ES-I3 (cell line): Measurements from ENCODE around the gene AK5.

Experiments used
- H3K36me3 ChIP-seq: 2 replicates; pipeline ENCODE4 v1.6.1; 2013; ENCODE audit warnings: mild to moderate bottlenecking, low read length, control low read depth, moderate library complexity; ENCODE audit not compliant: insufficient read depth
- H3K4me1 ChIP-seq: 2 replicates; pipeline ENCODE4 v1.6.1; 2013; ENCODE audit warnings: mild to moderate bottlenecking, control low read depth, low read length; ENCODE audit not compliant: insufficient read depth
- H3K9ac ChIP-seq: 2 replicates; pipeline ENCODE4 v1.6.1; 2013; ENCODE audit warnings: low read depth, mild to moderate bottlenecking, low read length, moderate library complexity
- H3K9me3 ChIP-seq: 2 replicates; pipeline ENCODE4 v1.6.1; 2013; ENCODE audit warnings: mild to moderate bottlenecking, low read length, moderate library complexity; ENCODE audit not compliant: control insufficient read depth, insufficient read depth

Gene AK5

DNA sequence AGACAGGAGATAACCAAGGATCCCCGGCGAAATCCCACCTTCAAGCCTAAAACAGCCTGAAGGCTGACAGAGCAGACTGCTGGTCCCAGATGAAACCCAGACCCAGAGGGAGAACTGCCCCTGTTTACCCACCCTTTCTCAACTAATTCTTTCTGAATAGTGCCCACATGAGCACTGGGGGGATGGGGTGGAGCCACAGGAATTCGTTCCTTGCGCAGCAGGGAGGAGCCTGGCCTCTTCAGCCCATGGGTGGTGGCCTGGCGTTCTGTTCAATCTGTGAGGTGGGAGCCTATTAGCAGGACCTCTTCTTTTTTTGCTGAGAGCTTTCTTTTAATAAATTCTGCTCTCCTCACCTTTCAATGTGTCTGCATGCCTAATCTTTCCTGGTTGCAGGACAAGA lies 6.6 kb upstream of the AK5 start:
- H3K4me1 ChIP-seq: no peaks in the 10 kb centered on the region
- no peak overlapping the region for H3K9ac ChIP-seq
- H3K9me3 ChIP-seq: no peaks in the 10 kb centered on the region
- no peaks in the 10 kb centered on the region for H3K36me3 ChIP-seq

DNA sequence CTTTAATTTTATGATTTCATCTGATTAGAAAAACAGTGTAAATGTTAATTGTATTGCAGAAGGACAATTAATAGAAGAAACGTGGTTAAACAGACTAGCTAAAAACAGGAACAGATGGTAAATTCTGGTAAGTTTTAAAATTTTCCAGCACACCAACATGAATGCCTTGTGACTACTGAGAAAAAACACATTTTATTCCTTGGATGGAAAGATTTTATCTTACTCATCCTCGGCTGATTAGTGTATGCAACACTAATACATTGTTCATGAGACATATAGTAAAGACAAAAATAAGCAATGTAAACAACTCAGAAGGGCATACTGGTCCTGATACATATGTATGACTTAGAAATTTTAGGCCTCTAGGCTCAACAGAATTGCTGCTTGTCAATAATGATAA lies 4.9 kb upstream of the AK5 start:
- 0 out of 2 replicates have a peak, but pooled peaks cover 4% of the 10 kb centered on the region for H3K4me1 ChIP-seq
- no peak overlapping the region for H3K9ac ChIP-seq
- H3K9me3 ChIP-seq: no peaks in the 10 kb centered on the region
- H3K36me3 ChIP-seq: no peaks in the 10 kb centered on the region

DNA sequence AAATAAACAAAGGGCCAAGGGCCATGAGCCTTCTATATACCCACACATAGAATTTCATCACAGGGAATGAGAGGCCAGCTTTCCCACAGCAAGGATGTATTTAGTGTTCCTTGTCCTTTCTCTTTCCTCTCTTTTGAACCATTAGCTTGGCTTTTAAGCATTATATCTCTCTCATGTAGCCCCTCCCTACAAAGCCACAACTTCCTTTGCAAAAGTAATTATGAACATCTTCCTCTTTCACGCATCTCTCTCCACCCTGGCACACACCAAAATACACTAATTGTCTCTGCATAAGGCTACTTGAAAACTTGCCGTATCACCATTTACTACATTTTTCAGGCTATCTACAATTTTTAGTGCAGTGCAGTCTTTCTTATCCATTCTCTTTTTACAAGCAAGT lies 1.9 kb upstream of the AK5 start:
- H3K4me1 ChIP-seq: peaks cover 11% of the 10 kb centered on the region; the same call in 1 of the 2 replicates
- H3K9me3 ChIP-seq: no peaks in the 10 kb centered on the region
- H3K9ac ChIP-seq: no peak overlapping the region
- no peaks in the 10 kb centered on the region for H3K36me3 ChIP-seq

DNA sequence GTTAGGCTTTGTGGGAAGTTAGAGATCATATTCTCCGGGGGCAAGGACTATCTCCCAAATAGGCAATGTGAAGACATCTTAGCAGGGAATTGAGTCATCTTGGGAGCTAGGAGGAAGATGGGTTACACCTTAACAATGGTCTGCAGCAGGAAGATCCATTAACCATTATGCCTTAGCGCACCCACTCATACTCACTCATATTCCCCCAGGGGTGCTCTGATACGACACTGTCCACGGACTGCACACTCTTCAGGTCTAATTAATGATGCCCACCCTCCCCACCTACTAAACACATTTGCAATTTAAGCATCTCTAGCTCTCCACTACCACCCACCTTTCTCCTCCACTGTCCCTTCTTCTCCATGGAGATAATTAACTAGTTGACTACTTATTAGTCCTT lies 857 bp upstream of the AK5 start:
- Histone ChIP-seq H3K4me1 (peaks cover 11% of the 10 kb centered on the region; the same call in 1 of the 2 replicates), H3K36me3 (no peaks in the 10 kb centered on the region), H3K9me3 (no peaks in the 10 kb centered on the region), H3K9ac (no peak overlapping the region)

DNA sequence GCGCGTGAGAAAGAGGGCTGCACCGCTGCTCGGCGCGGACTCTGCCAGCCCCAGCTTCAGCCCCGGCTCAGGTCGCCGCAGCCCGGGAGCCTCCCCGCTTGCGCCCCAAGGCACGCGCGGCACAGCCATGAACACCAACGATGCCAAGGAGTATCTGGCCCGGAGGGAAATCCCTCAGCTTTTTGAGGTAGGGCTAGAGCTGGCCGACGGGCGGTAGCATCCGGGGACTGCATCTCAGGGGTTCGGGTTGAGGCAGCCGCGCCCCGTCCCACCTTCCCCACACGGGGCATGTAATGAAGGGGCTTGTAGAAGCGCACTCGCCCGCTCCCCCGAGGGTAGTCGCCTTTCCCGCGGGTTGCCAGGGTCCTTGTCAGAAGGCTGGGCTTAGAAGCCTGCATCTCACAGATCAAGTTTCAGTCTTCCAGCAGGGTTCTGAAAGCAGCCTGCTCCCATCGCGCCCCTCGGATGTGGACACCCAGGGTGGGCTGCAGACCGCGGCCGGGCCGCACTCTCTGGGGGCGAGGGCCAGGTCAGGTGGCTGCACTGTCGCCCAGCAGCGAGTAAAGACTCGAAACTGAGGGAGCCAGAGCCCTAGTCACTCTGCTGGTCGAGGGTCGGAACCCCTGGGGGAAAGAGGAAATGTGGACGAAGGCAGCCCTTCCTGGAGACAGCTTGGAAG lies 507 bp downstream of the AK5 start:
- no peaks in the 10 kb centered on the region for H3K36me3 ChIP-seq
- no peaks in the 10 kb centered on the region for H3K9me3 ChIP-seq
- peak overlapping the region; percentile 58 for H3K9ac ChIP-seq
- peaks cover 11% of the 10 kb centered on the region; the same call in 1 of the 2 replicates for H3K4me1 ChIP-seq

DNA sequence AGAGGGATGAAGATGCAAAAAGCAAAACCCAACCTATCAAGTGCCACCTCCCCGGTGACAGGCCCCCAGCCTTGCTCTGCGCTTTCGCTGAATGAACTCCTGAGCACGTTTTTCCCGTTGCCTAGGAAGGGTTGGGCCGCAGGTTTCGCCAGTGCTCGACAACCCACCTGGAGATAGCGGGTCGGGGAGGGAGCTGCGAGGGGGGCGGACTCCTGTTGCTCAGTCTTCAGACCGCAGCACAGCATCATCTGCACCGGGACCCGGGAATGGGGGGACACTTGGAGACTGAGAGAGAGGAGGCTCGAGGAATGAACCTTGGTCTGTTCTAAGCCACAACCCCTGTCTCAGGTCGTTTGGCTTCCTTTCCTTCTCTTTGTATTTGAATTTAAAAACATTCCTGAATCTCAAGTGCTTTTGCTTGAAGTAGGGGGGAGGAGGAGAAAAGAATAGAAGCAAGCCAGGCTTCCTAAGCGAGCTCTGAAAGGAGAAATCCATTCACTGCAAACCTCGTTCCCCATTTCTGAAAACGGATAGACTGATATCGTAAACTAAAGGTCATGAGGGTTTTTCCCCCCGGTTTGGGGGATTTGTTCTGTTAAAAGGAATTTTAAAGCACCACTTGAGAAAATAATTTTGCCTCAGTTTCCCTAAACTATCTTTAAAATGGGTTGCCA lies 1.2 kb downstream of the AK5 start:
- H3K4me1 ChIP-seq: peaks cover 11% of the 10 kb centered on the region; the same call in 1 of the 2 replicates
- no peaks in the 10 kb centered on the region for H3K36me3 ChIP-seq
- H3K9me3 ChIP-seq: no peaks in the 10 kb centered on the region
- peak overlapping the region; percentile 58 for H3K9ac ChIP-seq

DNA sequence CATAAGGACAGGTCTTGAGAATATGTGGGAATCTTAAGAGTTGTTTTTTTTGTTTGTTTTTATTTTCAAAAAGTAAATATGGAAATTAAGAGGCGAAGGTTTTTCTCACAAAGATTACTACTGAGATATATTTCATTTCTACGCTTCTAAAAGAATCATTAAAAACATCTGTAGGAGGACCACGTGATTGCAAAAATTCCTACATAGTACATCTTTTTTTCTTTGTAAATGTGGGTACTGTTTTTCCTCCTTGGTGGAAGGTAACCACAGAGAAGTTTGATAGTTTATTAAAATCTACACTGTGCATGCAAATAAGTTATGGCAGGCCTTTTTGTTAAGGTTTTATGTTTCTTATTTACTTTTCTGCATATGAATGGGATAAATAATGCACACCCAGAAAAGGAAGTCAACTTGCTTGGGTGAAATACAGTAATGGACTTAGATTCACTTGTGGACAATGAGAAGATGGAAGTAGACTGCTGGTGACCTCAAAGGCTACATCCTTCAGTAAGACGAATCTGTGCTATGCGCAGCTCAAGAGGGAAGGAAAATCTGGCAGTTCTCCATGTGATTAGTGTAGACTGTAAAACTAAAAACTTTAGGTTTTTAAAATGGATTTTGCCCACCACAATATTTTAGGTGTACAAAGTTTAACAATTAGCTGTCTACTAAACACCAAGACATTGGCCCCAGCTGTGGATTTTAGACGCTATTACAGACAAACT lies 2.0 kb downstream of the AK5 start:
- Histone ChIP-seq H3K36me3 (no peaks in the 10 kb centered on the region), H3K9me3 (no peaks in the 10 kb centered on the region), H3K9ac (peak overlapping the region; percentile 58; the same call in 1 of the 2 replicates), H3K4me1 (peaks cover 11% of the 10 kb centered on the region; the same call in 1 of the 2 replicates)

DNA sequence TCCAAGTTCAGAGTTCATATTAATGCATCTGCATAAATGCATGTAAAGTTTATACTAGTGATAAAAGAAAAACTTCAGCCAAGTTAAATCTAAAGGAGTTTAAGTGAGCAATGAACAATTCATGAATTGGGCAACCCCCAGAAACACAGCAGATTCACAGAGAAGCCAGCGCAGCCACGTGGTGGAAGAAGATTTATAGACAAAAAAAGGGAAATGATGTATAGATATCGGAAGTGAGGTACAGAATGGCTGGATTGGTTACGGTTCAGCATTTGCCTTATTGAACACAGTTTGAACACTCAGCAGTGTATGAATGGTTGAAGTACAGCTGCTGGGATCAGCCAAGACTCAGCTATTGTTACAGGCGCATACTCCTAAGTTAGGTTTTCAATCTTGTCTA lies 5.7 kb downstream of the AK5 start:
- H3K9ac ChIP-seq: no peak overlapping the region
- no peaks in the 10 kb centered on the region for H3K9me3 ChIP-seq
- H3K36me3 ChIP-seq: no peaks in the 10 kb centered on the region
- H3K4me1 ChIP-seq: peaks cover 10% of the 10 kb centered on the region; the same call in 1 of the 2 replicates

DNA sequence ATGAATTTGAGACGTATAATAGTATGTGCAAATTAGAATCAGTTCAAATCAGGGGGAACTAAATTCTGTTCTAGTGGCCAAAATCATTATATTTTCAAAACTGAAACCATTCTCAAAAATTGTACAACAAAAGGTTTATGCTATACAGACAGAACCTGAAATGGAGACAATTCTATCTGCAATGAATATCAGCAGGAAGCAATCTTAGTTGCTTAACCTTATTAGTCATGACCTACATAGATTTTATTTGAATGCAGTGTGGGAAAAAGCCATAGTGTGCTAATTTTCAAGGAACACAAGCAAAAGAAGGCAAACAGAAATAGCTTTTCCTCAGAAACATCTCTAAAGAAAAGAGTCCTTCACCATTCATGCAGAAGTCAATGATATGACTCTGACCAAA lies 6.5 kb downstream of the AK5 start:
- H3K9me3 ChIP-seq: no peaks in the 10 kb centered on the region
- H3K9ac ChIP-seq: no peak overlapping the region
- H3K4me1 ChIP-seq: peaks cover 10% of the 10 kb centered on the region; the same call in 1 of the 2 replicates
- no peaks in the 10 kb centered on the region for H3K36me3 ChIP-seq

DNA sequence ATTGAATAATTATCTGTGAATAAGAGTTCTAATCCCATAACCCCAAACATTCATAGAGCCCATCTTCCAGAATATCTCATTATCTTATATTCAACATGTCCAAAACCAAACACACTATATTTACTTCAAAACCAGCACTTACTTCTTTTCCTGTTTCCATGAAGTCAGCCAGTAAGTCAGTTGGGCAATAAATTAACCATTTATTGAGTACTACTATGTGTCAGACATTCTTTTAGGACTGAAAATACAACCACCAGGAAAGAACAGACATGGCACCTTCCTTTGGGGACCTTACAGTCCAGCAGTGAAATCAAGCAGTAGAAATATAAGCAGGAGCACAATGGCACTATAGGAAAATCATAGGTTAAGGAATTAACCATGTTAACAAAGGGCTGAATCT lies 8.8 kb downstream of the AK5 start:
- no peaks in the 10 kb centered on the region for H3K9me3 ChIP-seq
- no peak overlapping the region for H3K9ac ChIP-seq
- 0 out of 2 replicates have a peak, but pooled peaks cover 4% of the 10 kb centered on the region for H3K4me1 ChIP-seq
- no peaks in the 10 kb centered on the region for H3K36me3 ChIP-seq

DNA sequence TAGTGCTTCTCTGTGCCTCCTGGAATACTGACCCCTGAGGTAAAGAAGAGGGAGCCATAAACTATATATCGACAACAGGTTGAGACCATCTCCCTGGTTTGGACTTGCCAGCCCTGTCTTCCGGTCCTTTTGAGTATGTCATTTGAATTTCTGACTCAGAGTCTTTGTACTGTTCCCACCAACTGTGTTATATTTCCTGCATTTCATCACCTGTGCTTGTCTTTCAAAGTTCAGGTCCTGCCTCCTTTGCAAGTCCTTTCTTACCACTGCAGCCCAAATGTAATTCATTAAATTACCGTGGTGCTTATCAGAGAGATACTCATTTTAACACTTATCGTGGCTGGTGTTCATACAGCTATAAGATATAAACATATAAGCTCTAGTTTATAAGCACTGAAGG lies 10.7 kb downstream of the AK5 start:
- 0 out of 2 replicates have a peak, but pooled peaks cover 4% of the 10 kb centered on the region for H3K4me1 ChIP-seq
- no peak overlapping the region for H3K9ac ChIP-seq
- H3K9me3 ChIP-seq: no peaks in the 10 kb centered on the region
- H3K36me3 ChIP-seq: no peaks in the 10 kb centered on the region

DNA sequence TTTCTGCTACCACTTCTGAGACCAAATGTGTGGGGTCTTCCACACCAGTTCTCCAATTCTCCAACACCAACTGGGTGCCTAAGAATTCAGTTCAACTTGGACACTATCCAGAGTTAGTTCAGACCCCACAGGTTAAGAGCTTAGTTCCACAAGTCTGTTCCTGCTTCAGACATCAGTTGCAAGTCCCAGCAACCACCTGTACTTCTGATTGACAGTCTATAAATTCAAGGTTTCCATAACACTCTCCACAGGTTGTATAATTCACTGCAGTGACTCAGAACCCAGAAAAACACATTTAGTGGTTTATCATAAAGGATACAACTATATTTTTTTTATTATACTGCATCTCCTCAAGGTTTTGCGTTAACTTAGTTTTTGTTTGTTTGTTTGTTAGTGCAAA lies 18.7 kb downstream of the AK5 start:
- Histone ChIP-seq H3K36me3 (no peaks in the 10 kb centered on the region), H3K4me1 (no peaks in the 10 kb centered on the region), H3K9me3 (no peaks in the 10 kb centered on the region), H3K9ac (no peak overlapping the region)

DNA sequence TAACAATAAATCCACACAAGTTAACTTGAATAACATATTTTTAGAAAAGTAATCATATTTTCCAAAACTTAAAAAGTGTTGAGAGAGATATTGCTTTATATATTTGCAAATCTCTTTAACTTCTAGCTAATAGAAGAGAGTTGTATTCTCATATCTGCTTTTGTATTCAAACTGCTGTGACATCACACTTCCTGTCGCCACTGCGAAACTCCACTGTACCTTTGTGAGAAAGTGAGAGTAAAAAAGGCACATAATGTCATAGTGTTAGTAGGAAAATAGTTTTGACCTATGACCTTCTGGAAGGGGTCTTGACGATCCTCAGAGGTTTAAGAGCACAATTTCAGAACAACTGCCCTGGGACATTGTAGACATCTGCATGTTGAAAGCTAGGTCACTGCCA lies 21.6 kb downstream of the AK5 start:
- Histone ChIP-seq H3K9ac (no peak overlapping the region), H3K9me3 (no peaks in the 10 kb centered on the region), H3K4me1 (no peaks in the 10 kb centered on the region), H3K36me3 (no peaks in the 10 kb centered on the region)

DNA sequence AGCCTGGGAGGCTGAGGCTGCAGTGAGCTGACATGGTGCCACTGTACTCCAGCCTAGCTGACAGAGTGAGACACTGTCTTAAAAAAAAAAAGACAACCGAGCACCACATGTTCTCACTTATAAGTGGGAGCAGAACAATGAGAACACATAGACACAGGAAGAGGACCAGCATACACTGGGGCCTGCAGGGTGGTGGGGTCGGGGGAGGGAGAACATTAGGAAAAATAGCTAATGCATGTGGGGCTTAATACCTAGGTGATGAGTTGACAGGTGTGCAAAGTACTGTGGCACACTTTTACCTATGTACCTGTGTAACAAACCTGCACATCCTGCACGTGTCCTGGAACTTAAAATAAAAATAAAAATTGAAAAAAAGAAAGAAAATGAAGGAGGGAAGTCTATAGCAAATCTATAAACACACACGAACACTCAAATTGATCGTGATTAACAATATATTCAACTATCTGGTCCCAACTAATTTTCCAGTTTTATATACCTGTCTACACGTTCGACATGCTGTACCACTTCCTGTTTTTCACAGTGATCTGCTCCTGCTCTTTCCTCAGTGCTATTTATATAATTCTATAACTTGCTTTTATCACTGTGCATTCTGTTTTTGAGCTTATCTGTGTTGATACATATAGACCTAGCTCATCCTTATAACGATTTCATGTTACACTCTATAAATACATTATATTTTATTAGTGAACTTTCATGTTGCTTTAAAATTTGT lies 27.2 kb downstream of the AK5 start:
- no peak overlapping the region for H3K9ac ChIP-seq
- H3K4me1 ChIP-seq: no peaks in the 10 kb centered on the region
- no peaks in the 10 kb centered on the region for H3K9me3 ChIP-seq
- no peaks in the 10 kb centered on the region for H3K36me3 ChIP-seq
